Mononuclear cell (primary cell): ENCODE data around the gene CRIM1. TPM values are rescaled to one million over a fixed set of nuclear protein-coding genes. Genes with fewer than 3 reads are reported as not detected.

Experiments
- H3K27me3 ChIP-seq: 2 replicates; pipeline ENCODE4 v1.6.0; 2011; ENCODE audit warnings: low read length, control low read depth; ENCODE audit not compliant: insufficient read depth
- H3K4me1 ChIP-seq: 2 replicates; pipeline ENCODE4 v1.5.1; 2011; ENCODE audit warnings: mild to moderate bottlenecking, low read length, control low read depth; ENCODE audit not compliant: insufficient read depth
- H3K4me3 ChIP-seq: 2 replicates; pipeline ENCODE4 v1.5.1; 2011; ENCODE audit warnings: mild to moderate bottlenecking, low read length, moderate library complexity
- H3K9me3 ChIP-seq: 2 replicates; pipeline ENCODE4 v1.5.1; 2011; ENCODE audit warnings: low read depth, mild to moderate bottlenecking, control low read depth, low read length
- total RNA-seq: library from RNA; depleted of rRNA; stranded (reverse); fragments of >200 nt; gene quantifications from one replicate; pipeline ENCODE4 v1.2.3, GENCODE V29; 2012

CRIM1 gene
- total RNA-seq, 1 donor, result 2.7 TPM

GRCh38 chr2:36455011-36455410 is 99.4 kb downstream of the CRIM1 start:
- peaks cover 10% of the 10 kb centered on the region for H3K4me1 ChIP-seq
- H3K9me3 ChIP-seq, result no peaks in the 10 kb centered on the region
- no peak overlapping the region for H3K4me3 ChIP-seq
- H3K27me3 ChIP-seq, result no peaks in the 10 kb centered on the region

- Histone ChIP-seq H3K4me3 (no peak overlapping the region), H3K27me3 (no peaks in the 10 kb centered on the region), H3K9me3 (no peaks in the 10 kb centered on the region), H3K4me1 (peaks cover 10% of the 10 kb centered on the region)
Measured at GRCh38 chr2:36455788-36456187, 100.2 kb downstream of the CRIM1 start.

- Histone ChIP-seq H3K9me3 (no peaks in the 10 kb centered on the region), H3K27me3 (no peaks in the 10 kb centered on the region), H3K4me1 (peaks cover 15% of the 10 kb centered on the region), H3K4me3 (no peak overlapping the region)
Measured at GRCh38 chr2:36456227-36457175, 100.9 kb downstream of the CRIM1 start.

- Histone ChIP-seq H3K27me3 (no peaks in the 10 kb centered on the region), H3K4me1 (peaks cover 15% of the 10 kb centered on the region), H3K9me3 (no peaks in the 10 kb centered on the region), H3K4me3 (no peak overlapping the region)
Measured at GRCh38 chr2:36458106-36458505, 102.5 kb downstream of the CRIM1 start.

- Histone ChIP-seq H3K4me3 (no peak overlapping the region), H3K27me3 (no peaks in the 10 kb centered on the region), H3K9me3 (no peaks in the 10 kb centered on the region), H3K4me1 (peaks cover 15% of the 10 kb centered on the region)
Measured at GRCh38 chr2:36459725-36460137, 104.2 kb downstream of the CRIM1 start.

GRCh38 chr2:36461039-36461681 is 105.6 kb downstream of the CRIM1 start:
- Histone ChIP-seq H3K4me3 (no peak overlapping the region), H3K9me3 (no peaks in the 10 kb centered on the region), H3K27me3 (no peaks in the 10 kb centered on the region), H3K4me1 (peaks cover 10% of the 10 kb centered on the region)

GRCh38 chr2:36462311-36462935 is 106.8 kb downstream of the CRIM1 start:
- Histone ChIP-seq H3K4me3 (no peak overlapping the region), H3K27me3 (no peaks in the 10 kb centered on the region), H3K9me3 (no peaks in the 10 kb centered on the region), H3K4me1 (peaks cover 5% of the 10 kb centered on the region)

GRCh38 chr2:36463365-36463764 is 107.8 kb downstream of the CRIM1 start:
- Histone ChIP-seq H3K4me1 (peaks cover 14% of the 10 kb centered on the region), H3K9me3 (no peaks in the 10 kb centered on the region), H3K27me3 (no peaks in the 10 kb centered on the region), H3K4me3 (no peak overlapping the region)

- Histone ChIP-seq H3K4me1 (peaks cover 21% of the 10 kb centered on the region), H3K4me3 (no peak overlapping the region), H3K27me3 (no peaks in the 10 kb centered on the region)
Measured at GRCh38 chr2:36464006-36464721, 108.6 kb downstream of the CRIM1 start.

GRCh38 chr2:36466135-36466534 is 110.6 kb downstream of the CRIM1 start:
- Histone ChIP-seq H3K9me3 (no peaks in the 10 kb centered on the region), H3K4me3 (no peak overlapping the region), H3K27me3 (no peaks in the 10 kb centered on the region), H3K4me1 (peaks cover 26% of the 10 kb centered on the region)

More at GRCh38 chr2:36464006-36464721, 108.6 kb downstream of the CRIM1 start:
- H3K9me3 ChIP-seq, result no peaks in the 10 kb centered on the region

GRCh38 chr2:36468463-36469105 is 113.0 kb downstream of the CRIM1 start:
- Histone ChIP-seq H3K4me3 (no peak overlapping the region), H3K27me3 (no peaks in the 10 kb centered on the region), H3K4me1 (peaks cover 29% of the 10 kb centered on the region), H3K9me3 (no peaks in the 10 kb centered on the region)

GRCh38 chr2:36469106-36469477 is 113.5 kb downstream of the CRIM1 start:
- H3K4me3 ChIP-seq, result no peak overlapping the region
- H3K27me3 ChIP-seq, result no peaks in the 10 kb centered on the region
- peaks cover 29% of the 10 kb centered on the region for H3K4me1 ChIP-seq
- peaks cover 5% of the 10 kb centered on the region for H3K9me3 ChIP-seq

GRCh38 chr2:36469710-36470109 is 114.1 kb downstream of the CRIM1 start:
- Histone ChIP-seq H3K4me1 (peaks cover 29% of the 10 kb centered on the region), H3K9me3 (peaks cover 11% of the 10 kb centered on the region), H3K27me3 (no peaks in the 10 kb centered on the region), H3K4me3 (no peak overlapping the region)

- Histone ChIP-seq H3K27me3 (no peaks in the 10 kb centered on the region), H3K9me3 (peaks cover 30% of the 10 kb centered on the region), H3K4me1 (peaks cover 35% of the 10 kb centered on the region), H3K4me3 (no peak overlapping the region)
Measured at GRCh38 chr2:36473230-36473629, 117.7 kb downstream of the CRIM1 start.
